Measurements from ENCODE around the gene CDC20B.

GRCh38 chr5:55173687-55174230, 782 bp upstream of the CDC20B start:
- TF ChIP-seq EZH2 (IDR thresholded peaks at IDR 0.05; ENCODE audit: insufficient read depth, poor library complexity, severe bottlenecking) (no peak), EZH2phosphoT487 (IDR thresholded peaks at IDR 0.05; ENCODE audit: insufficient read depth, low read depth) (no peak)
